Ovary (tissue), 3 donors: ENCODE measurements around the gene TEX54.

Experiments used
- EP300 ChIP-seq: sonication (generic); formaldehyde crosslinking; IDR thresholded peaks from one replicate; pipeline ENCODE4 v1.6.1; 2017; ENCODE audit warnings: antibody characterized with exemption
- POLR2A ChIP-seq: fragments of 450-650 bp; IDR thresholded peaks from one replicate; pipeline ENCODE4 v1.6.1; 2017; ENCODE audit warnings: antibody characterized with exemption, mild to moderate bottlenecking, moderate library complexity
- TF ChIP-seq, protein P1 (sequence below), 3 donors: fragments of 450-650 bp in 2 of 3; fragments of 200-600 bp in 1 of 3; IDR thresholded peaks; one replicate each; pipeline versions ENCODE4 v1.5.1 to v1.8.0; 2016 to 2022; ENCODE audit warnings: antibody characterized with exemption in 3 of 3, mild to moderate bottlenecking in 1 of 3
- donor health status: DM: no; HTN: no; CAD: no.

DNA sequence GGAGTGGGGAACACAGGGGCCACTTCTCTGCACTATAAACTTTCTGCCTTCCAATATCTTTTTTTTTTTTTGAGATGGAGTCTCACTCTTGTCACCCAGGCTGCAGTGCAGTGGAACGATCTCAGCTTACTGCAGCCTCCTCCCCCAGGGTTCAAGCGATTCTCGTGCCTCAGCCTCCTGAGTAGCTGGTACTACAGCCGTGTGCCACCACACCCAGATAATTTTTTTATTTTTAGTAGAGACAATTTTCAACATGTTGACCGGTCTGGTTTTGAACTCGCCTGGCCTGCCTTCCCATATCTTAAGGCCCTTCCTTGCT, 49.7 kb upstream of the TEX54 start:
- TF ChIP-seq, protein P1, sequence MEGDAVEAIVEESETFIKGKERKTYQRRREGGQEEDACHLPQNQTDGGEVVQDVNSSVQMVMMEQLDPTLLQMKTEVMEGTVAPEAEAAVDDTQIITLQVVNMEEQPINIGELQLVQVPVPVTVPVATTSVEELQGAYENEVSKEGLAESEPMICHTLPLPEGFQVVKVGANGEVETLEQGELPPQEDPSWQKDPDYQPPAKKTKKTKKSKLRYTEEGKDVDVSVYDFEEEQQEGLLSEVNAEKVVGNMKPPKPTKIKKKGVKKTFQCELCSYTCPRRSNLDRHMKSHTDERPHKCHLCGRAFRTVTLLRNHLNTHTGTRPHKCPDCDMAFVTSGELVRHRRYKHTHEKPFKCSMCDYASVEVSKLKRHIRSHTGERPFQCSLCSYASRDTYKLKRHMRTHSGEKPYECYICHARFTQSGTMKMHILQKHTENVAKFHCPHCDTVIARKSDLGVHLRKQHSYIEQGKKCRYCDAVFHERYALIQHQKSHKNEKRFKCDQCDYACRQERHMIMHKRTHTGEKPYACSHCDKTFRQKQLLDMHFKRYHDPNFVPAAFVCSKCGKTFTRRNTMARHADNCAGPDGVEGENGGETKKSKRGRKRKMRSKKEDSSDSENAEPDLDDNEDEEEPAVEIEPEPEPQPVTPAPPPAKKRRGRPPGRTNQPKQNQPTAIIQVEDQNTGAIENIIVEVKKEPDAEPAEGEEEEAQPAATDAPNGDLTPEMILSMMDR (IDR thresholded peaks at IDR 0.05): no peak
- no peak for TF ChIP-seq POLR2A
- no peak for TF ChIP-seq EP300
